RWPE2 (cell line): ENCODE measurements around the gene ADAT1.

Source experiments
- ATAC-seq: fragments of 200-7000 bp; cut with Tn5 transposase; 3 replicates; pipeline ENCODE4 v1.9.1; 2021; ENCODE audit warnings: low read depth
- DNase-seq: peaks from one replicate; pipeline ENCODE4 v3.0.0-alpha.2; 2020; ENCODE audit warnings: low spot score
- H3K27ac ChIP-seq: fragments of 450-650 bp; 2 replicates; pipeline ENCODE4 v1.5.1; 2017; ENCODE audit warnings: mild to moderate bottlenecking; ENCODE audit not compliant: poor library complexity, severe bottlenecking
- H3K27me3 ChIP-seq: fragments of 250-450 bp; sonication (Bioruptor Pico); 2 replicates; pipeline ENCODE4 v1.5.1; 2021; ENCODE audit warnings: mild to moderate bottlenecking, moderate library complexity; ENCODE audit not compliant: insufficient read depth, poor library complexity, severe bottlenecking
- H3K36me3 ChIP-seq: fragments of 250-450 bp; sonication (Bioruptor Pico); 2 replicates; pipeline ENCODE4 v1.5.1; 2020; ENCODE audit warnings: low read depth, mild to moderate bottlenecking, moderate library complexity
- H3K4me1 ChIP-seq: fragments of 250-450 bp; sonication (Bioruptor Pico); 2 replicates; pipeline ENCODE4 v1.5.1; 2021; ENCODE audit warnings: mild to moderate bottlenecking, moderate library complexity; ENCODE audit not compliant: insufficient read depth, poor library complexity, severe bottlenecking
- H3K4me3 ChIP-seq: fragments of 250-450 bp; sonication (Bioruptor Pico); 2 replicates; pipeline ENCODE4 v1.5.1; 2021; ENCODE audit warnings: mild to moderate bottlenecking, moderate library complexity; ENCODE audit not compliant: severe bottlenecking
- H3K9me3 ChIP-seq: fragments of 250-450 bp; sonication (Bioruptor Pico); 2 replicates; pipeline ENCODE4 v1.5.1; 2021; ENCODE audit warnings: mild to moderate bottlenecking, moderate library complexity; ENCODE audit not compliant: severe bottlenecking
- TF ChIP-seq, protein P1 (sequence below): fragments of 450-650 bp; IDR thresholded peaks from one replicate; pipeline ENCODE4 v1.5.1; 2017; ENCODE audit warnings: mild to moderate bottlenecking, moderate library complexity; ENCODE audit not compliant: poor library complexity, severe bottlenecking

Gene ADAT1

DNA sequence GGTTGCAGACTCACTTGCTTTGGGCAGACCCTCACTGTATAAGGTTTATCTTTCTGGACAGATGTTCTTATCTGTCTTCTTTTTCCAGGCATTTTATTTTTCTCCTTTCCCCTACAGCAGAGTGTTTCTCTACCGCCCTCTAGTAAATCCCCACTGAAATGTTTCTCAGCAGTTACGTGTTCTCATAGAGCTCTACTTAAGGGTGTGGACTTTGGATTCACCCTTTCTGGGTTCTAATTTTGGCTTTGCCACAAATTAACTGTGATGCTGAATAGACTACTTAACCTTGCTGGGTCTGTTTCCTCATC is 2.0 kb downstream of the ADAT1 start:
- Histone ChIP-seq H3K27ac (no peak overlapping the region), H3K4me3 (no peak overlapping the region), H3K9me3 (no peaks in the 10 kb centered on the region), H3K36me3 (peaks cover 59% of the 10 kb centered on the region), H3K27me3 (no peaks in the 10 kb centered on the region), H3K4me1 (peaks cover 12% of the 10 kb centered on the region)
- DNase-seq (no peak), ATAC-seq (no peak)
- TF ChIP-seq, protein P1, sequence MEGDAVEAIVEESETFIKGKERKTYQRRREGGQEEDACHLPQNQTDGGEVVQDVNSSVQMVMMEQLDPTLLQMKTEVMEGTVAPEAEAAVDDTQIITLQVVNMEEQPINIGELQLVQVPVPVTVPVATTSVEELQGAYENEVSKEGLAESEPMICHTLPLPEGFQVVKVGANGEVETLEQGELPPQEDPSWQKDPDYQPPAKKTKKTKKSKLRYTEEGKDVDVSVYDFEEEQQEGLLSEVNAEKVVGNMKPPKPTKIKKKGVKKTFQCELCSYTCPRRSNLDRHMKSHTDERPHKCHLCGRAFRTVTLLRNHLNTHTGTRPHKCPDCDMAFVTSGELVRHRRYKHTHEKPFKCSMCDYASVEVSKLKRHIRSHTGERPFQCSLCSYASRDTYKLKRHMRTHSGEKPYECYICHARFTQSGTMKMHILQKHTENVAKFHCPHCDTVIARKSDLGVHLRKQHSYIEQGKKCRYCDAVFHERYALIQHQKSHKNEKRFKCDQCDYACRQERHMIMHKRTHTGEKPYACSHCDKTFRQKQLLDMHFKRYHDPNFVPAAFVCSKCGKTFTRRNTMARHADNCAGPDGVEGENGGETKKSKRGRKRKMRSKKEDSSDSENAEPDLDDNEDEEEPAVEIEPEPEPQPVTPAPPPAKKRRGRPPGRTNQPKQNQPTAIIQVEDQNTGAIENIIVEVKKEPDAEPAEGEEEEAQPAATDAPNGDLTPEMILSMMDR = peak; percentile 59

DNA sequence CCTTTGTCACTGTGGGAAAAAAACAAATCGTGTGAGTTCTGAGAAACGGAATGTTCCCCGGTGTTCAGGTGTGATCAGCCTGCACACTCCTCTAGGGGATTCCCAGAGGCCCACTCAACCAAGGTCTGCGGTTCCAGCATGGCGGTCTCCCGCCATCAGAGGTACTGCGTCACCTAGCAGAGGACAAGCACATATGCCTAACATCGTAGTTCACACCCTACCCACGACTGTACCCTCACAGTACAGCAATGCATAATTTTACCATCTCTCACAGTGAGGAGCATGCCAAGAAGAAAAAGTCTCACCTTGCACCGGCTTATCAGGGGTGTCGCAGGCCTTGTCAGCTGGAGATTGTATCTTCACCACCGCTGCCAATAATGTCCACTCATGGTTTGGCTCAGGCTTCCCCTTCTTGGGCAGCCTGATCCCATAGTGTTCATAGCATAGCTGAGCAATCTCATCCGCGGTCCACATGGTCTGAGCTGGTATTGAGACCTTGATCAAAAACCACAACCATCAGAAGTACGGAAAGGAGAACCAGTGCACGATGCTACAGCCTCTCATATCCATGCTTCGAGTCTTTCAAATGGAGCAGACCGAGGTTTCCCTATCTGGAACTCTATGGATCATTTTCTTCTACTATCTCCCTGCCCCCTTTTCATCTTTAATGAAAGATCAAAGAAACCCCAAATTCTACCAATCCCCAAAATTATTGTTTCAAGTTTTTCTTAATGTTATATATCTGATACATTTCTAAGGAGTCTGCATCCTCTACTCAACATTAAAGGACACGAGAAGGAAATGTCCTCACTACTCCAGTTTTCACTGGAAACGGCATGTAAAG is 2.5 kb downstream of the ADAT1 start:
- no peak overlapping the region for H3K27ac ChIP-seq
- peaks cover 12% of the 10 kb centered on the region for H3K4me1 ChIP-seq
- H3K9me3 ChIP-seq = no peaks in the 10 kb centered on the region
- no peaks in the 10 kb centered on the region for H3K27me3 ChIP-seq
- H3K4me3 ChIP-seq = no peak overlapping the region
- H3K36me3 ChIP-seq = peaks cover 59% of the 10 kb centered on the region
- ATAC-seq (no peak), DNase-seq (no peak)
- TF ChIP-seq, protein P1 = no peak

DNA sequence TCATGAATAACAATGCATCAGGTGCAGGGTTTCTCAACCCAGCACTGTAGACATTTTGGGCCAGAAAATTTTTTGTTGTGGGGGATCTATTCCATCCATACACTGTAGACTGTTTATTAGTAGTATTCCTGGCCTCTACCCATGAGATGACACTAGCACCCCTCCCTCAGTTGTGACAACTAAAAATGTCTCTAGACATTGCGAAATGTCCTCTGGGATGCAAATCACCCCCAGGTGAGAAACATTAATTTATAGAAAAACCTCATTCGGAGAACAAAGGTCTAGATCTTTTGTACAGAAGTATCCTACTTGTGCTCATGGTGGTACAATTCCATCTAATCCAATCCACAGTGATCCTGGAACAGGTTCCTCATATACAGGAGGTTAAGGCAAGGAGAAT is 4.3 kb downstream of the ADAT1 start:
- ATAC-seq = no peak
- Histone ChIP-seq H3K4me3 (no peak overlapping the region), H3K36me3 (peaks cover 70% of the 10 kb centered on the region), H3K27me3 (no peaks in the 10 kb centered on the region), H3K9me3 (no peaks in the 10 kb centered on the region), H3K4me1 (peaks cover 23% of the 10 kb centered on the region), H3K27ac (no peak overlapping the region)
- no peak for DNase-seq
- TF ChIP-seq, protein P1 = no peak

DNA sequence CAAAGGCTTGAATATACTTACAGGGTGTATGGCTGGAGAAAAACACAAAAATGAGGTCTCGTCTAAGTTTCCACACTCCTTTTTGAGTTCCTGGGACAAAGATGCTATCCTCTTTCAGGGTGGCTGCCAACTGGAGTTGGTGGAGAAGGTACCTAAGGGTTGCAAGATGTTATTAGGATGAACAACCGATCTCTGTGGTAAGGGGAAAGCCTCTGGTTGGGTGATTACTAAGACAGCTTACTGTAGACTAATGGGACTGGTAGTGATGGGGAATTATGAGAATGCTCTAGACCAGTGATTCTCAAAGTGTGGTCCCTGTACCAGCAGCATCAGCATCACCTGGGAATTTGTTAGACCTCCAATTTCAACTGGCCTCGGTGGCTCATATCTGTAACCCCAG is 6.0 kb downstream of the ADAT1 start:
- no peaks in the 10 kb centered on the region for H3K27me3 ChIP-seq
- DNase-seq (no peak), ATAC-seq (no peak)
- no peak overlapping the region for H3K27ac ChIP-seq
- no peaks in the 10 kb centered on the region for H3K9me3 ChIP-seq
- TF ChIP-seq, protein P1 = no peak
- H3K36me3 ChIP-seq = peaks cover 87% of the 10 kb centered on the region
- H3K4me1 ChIP-seq = peaks cover 23% of the 10 kb centered on the region
- no peak overlapping the region for H3K4me3 ChIP-seq

DNA sequence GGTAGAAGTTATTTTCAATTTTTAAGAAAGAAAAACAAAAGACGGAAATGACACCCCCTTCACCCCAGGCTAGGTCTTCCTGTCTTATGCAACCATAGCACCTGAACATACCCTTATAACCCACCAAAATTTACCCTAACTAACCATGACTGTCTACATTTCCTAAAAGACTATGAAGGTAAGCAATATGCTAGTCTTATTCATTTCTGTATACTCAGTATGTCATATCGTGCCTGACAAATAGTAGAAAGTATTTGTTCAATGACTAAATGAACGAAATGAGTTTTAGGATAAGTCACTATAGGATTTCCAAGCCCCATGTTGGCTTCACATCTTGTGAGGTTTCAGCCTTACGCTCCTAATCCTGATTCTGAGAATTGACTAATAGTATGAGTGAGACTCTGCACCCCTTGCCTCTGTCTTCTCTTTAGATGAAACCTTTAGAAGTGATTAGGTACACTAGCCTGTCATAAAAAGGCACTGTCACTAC is 6.5 kb downstream of the ADAT1 start:
- Histone ChIP-seq H3K4me1 (peaks cover 19% of the 10 kb centered on the region), H3K9me3 (no peaks in the 10 kb centered on the region), H3K27me3 (no peaks in the 10 kb centered on the region), H3K27ac (no peak overlapping the region), H3K36me3 (peaks cover 91% of the 10 kb centered on the region), H3K4me3 (no peak overlapping the region)
- DNase-seq = no peak
- TF ChIP-seq, protein P1 = no peak
- no peak for ATAC-seq
